OCI-LY3 (cell line): ENCODE data around the gene CDKN2D.
"Not testable (repeated sequence)": the region's sequence is repeated elsewhere in the genome, so short reads cannot be mapped to it uniquely, and the experiment has no call there.

Experiments
- H2AFZ ChIP-seq: fragments of 200-600, 300-600 bp; shearing (Covaris generic); 2 replicates; pipeline ENCODE4 v1.6.0; 2014; ENCODE audit warnings: antibody characterized with exemption, low read depth, low read length
- H3K27ac ChIP-seq: fragments of 200-600, 300-600 bp; sonication (generic); 2 replicates; pipeline ENCODE4 v1.5.1; 2014; ENCODE audit warnings: mild to moderate bottlenecking, low read length, moderate library complexity, mixed read lengths
- H3K27me3 ChIP-seq: fragments of 200-600, 300-600 bp; sonication (generic); 2 replicates; pipeline ENCODE4 v1.6.1; 2014; ENCODE audit warnings: low read depth, low read length, mixed read lengths
- H3K36me3 ChIP-seq: fragments of 200-600, 300-600 bp; sonication (generic); replicated peaks from 2 replicates; pipeline ENCODE3; 2014; ENCODE audit warnings: low read depth, low read length, mixed read lengths
- H3K4me1 ChIP-seq: fragments of 300-600, 200-600 bp; sonication (generic); 2 replicates; pipeline ENCODE4 v1.6.1; 2014; ENCODE audit warnings: low read length, mixed read lengths
- H3K4me2 ChIP-seq: fragments of 200-600, 300-600 bp; sonication (generic); 2 replicates; pipeline ENCODE4 v1.6.1; 2014; ENCODE audit warnings: low read length, mixed read lengths
- H3K4me3 ChIP-seq: fragments of 300-600, 200-600 bp; sonication (generic); 2 replicates; pipeline ENCODE4 v1.5.1; 2014; ENCODE audit warnings: antibody characterized with exemption, mild to moderate bottlenecking, low read length, moderate library complexity
- H3K79me2 ChIP-seq: fragments of 300-600, 200-600 bp; shearing (Covaris generic); 2 replicates; pipeline ENCODE4 v1.6.1; 2014; ENCODE audit warnings: mild to moderate bottlenecking, low read length, mixed read lengths
- H3K9ac ChIP-seq: fragments of 300-600, 200-600 bp; shearing (Covaris generic); 2 replicates; pipeline ENCODE4 v1.6.0; 2014; ENCODE audit warnings: mild to moderate bottlenecking, low read length, moderate library complexity
- H3K9me3 ChIP-seq: fragments of 200-600, 300-600 bp; shearing (Covaris generic); 2 replicates; pipeline ENCODE4 v1.6.1; 2014; ENCODE audit warnings: low read length, mixed read lengths; ENCODE audit not compliant: insufficient read depth
- H4K20me1 ChIP-seq: fragments of 200-600, 300-600 bp; sonication (generic); 2 replicates; pipeline ENCODE4 v1.6.1; 2016; ENCODE audit warnings: low read length, mixed read lengths; ENCODE audit not compliant: insufficient read depth
- CTCF ChIP-seq: fragments of 200-600, 300-600 bp; sonication (generic); IDR thresholded peaks from 2 replicates; pipeline ENCODE4 v1.5.1; 2014; ENCODE audit warnings: antibody characterized with exemption, low read length, low read depth
- EZH2phosphoT487 ChIP-seq: fragments of 200-600 bp; shearing (Covaris generic); IDR thresholded peaks from 2 replicates; pipeline ENCODE4 v1.6.1; 2018; ENCODE audit warnings: antibody characterized with exemption, mixed run types, low read depth

Gene CDKN2D

DNA sequence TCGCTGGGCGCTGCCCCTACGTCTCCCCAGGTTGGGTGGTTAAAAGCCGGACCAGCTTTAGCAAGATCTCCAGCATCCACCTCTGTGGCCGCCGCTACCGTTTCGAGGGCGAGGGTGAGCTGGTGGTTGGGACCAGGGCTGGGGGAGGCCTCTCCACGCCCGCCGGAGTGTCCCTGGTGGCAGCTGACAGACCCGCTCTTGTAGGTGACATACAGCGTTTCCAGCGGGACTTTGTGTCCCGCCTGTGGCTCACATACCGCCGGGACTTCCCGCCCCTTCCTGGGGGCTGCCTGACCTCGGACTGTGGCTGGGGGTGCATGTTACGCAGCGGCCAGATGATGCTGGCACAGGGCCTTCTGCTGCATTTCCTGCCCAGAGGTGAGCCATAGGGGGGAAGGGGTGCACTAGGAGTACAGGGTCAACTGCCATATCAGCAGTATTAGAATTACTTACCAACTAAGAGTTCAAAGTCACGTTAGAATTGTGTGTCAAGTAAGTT lies 24.0 kb downstream of the CDKN2D start:
- peaks cover 7% of the 10 kb centered on the region for H3K4me1 ChIP-seq
- peak overlapping the region; percentile 91 for H3K4me2 ChIP-seq
- H3K79me2 ChIP-seq, result peaks cover 12% of the 10 kb centered on the region
- H3K27ac ChIP-seq, result no peak overlapping the region
- peak overlapping the region; percentile 86; the same call in 1 of the 2 replicates for H3K9ac ChIP-seq
- no peaks in the 10 kb centered on the region for H4K20me1 ChIP-seq
- peak overlapping the region; percentile 90 for H3K4me3 ChIP-seq
- TF ChIP-seq CTCF (no peak), EZH2phosphoT487 (no peak)
- H3K27me3 ChIP-seq, result peaks cover 6% of the 10 kb centered on the region
- no peaks in the 10 kb centered on the region for H3K9me3 ChIP-seq
- H2AFZ ChIP-seq, result no peak overlapping the region
- H3K36me3 ChIP-seq, result peaks cover 8% of the 10 kb centered on the region

- Histone ChIP-seq H3K4me3 (peak overlapping the region; percentile 90), H3K27me3 (peaks cover 6% of the 10 kb centered on the region), H3K27ac (no peak overlapping the region; the same call in 1 of the 2 replicates), H3K9me3 (no peaks in the 10 kb centered on the region), H3K79me2 (peaks cover 12% of the 10 kb centered on the region), H3K36me3 (peaks cover 5% of the 10 kb centered on the region), H3K4me2 (peak overlapping the region; percentile 91), H4K20me1 (no peaks in the 10 kb centered on the region), H3K9ac (peak overlapping the region; percentile 86), H2AFZ (peak overlapping the region; percentile 71), H3K4me1 (peaks cover 7% of the 10 kb centered on the region)
- TF ChIP-seq CTCF (no peak), EZH2phosphoT487 (no peak)
Observed at GRCh38 chr19:10544242-10544752, 24.5 kb downstream of the CDKN2D start.

DNA sequence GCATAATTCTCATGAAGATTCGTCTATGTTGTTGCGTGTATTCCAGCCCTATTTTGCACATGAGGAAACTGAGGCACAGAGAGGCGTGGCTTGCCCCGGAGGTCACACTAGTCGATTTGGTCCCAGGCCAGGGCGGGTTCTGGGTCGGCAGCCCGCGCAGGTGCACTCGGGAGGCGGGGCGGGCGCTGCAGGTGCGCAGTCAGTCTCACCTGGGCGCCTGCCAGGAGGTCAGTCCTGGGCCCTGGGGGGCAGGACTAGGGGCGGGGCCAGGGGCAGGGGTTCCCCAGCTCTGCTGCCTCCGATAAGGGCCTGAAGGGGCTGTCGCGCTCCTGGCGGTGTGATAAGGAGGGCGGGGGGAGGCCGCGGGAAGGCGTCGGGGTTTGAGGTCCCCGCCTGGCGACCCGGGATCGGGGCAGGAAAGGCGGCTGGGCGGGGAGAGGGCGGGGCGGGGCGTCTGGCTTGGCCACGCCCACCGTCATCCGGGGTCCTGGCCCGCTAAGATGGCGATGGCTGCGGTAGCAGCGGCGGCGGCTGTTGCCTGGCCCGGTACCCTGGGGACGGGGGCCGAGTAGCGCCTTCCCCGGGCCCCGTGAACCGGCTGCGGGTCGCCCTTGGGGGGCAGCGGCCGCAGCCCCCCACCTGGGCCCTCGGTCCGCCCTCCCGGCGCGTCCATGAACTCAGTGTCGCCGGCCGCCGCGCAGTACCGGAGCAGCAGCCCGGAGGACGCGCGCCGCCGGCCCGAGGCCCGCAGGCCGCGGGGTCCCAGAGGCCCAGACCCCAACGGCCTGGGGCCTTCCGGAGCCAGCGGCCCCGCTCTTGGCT lies 25.1 kb downstream of the CDKN2D start, which contains the start of gene ATG4D:
TSS of gene ATG4D (plus strand) at position 485 of the 822 bp plus-strand sequence. CDS start at position 672, 187 bp downstream.
- TF ChIP-seq CTCF (no peak), EZH2phosphoT487 (no peak)
- H3K4me2 ChIP-seq, result peak within 1 kb of the TSS; percentile 91
- peaks cover 12% of the 10 kb centered on the region for H3K79me2 ChIP-seq
- peaks cover 7% of the 10 kb centered on the region for H3K4me1 ChIP-seq
- no peaks in the 10 kb centered on the region for H3K9me3 ChIP-seq
- peaks cover 6% of the 10 kb centered on the region for H3K27me3 ChIP-seq
- peak within 1 kb of the TSS; percentile 71 for H2AFZ ChIP-seq
- peak within 1 kb of the TSS; percentile 7; the same call in 1 of the 2 replicates for H3K27ac ChIP-seq
- H3K9ac ChIP-seq, result peak within 1 kb of the TSS; percentile 86
- peaks cover 1% of the 10 kb centered on the region for H3K36me3 ChIP-seq
- peak within 1 kb of the TSS; percentile 90 for H3K4me3 ChIP-seq
- H4K20me1 ChIP-seq, result no peaks in the 10 kb centered on the region

- Histone ChIP-seq H2AFZ (peak overlapping the region; percentile 71; the same call in 1 of the 2 replicates), H3K27ac (no peak overlapping the region)
Observed at GRCh38 chr19:10543059-10543419, 25.7 kb downstream of the CDKN2D start.

DNA sequence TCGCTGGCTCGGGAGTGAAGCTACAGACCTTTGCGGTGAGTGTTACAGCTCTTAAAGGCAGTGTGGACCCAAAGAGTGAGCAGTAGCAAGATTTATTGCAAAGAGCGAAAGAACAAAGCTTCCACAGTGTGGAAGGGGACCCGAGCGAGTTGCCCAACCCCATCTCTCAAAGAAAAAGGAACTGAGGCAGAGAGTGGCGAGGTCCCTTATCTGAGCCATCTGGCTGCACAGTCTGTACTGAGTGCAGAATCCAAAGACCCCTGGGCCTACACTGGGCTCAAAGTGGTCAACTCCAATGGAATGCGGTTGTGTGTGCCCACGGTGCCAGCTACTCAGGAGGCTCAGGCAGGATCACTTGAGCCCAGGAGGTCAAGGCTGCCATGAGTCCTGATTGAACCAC lies 29.8 kb downstream of the CDKN2D start:
- not testable (repeated sequence) for H3K27ac ChIP-seq, H3K9me3 ChIP-seq, H3K36me3 ChIP-seq, H4K20me1 ChIP-seq, H3K4me3 ChIP-seq, H2AFZ ChIP-seq, H3K4me1 ChIP-seq, H3K4me2 ChIP-seq, H3K79me2 ChIP-seq, H3K9ac ChIP-seq
- H3K27me3 ChIP-seq, result peaks cover 18% of the 10 kb centered on the region

More at GRCh38 chr19:10543059-10543419, 25.7 kb downstream of the CDKN2D start:
- no peak for TF ChIP-seq CTCF
- TF ChIP-seq EZH2phosphoT487, result no peak
- Histone ChIP-seq H3K4me2 (peak overlapping the region; percentile 73), H3K79me2 (peaks cover 12% of the 10 kb centered on the region), H3K4me1 (peaks cover 10% of the 10 kb centered on the region), H3K36me3 (no peaks in the 10 kb centered on the region), H3K27me3 (peaks cover 9% of the 10 kb centered on the region), H3K9ac (peak overlapping the region; percentile 86), H3K9me3 (no peaks in the 10 kb centered on the region), H3K4me3 (peak overlapping the region; percentile 90), H4K20me1 (no peaks in the 10 kb centered on the region)
